SK-N-SH (cell line): ENCODE results near the gene BTBD9. TPM values are rescaled to one million over a fixed set of nuclear protein-coding genes. Genes with fewer than 3 reads are reported as not detected.

Experiments
- CTCF ChIA-PET: fragments of 300-600, 350-600 bp; formaldehyde crosslinking; extraction: SDS; loops from one replicate; lab custom pipeline; 2021; lab: Yijun Ruan, JAX
- POLR2A ChIA-PET: fragments of 350-600 bp; sonication (Branson Sonifier 250); formaldehyde crosslinking; extraction: SDS; loops from one replicate; lab custom pipeline; 2020; ENCODE audit warnings: antibody characterized with exemption, inconsistent platforms; lab: Yijun Ruan, JAX
- DNase-seq: peaks from one replicate; pipeline ENCODE4 v3.0.0; 2012
- H2AFZ ChIP-seq: fragments of 200-600 bp; sonication (generic); 2 replicates; pipeline ENCODE4 v1.8.1; 2016; ENCODE audit warnings: antibody characterized with exemption, mild to moderate bottlenecking, low read depth
- H3F3A ChIP-seq: fragments of 200-600 bp; sonication (generic); replicated peaks from 2 replicates; pipeline ENCODE3; 2016; ENCODE audit warnings: antibody characterized with exemption, mild to moderate bottlenecking; ENCODE audit not compliant: insufficient read depth
- H3K27ac ChIP-seq, 2 experiments: fragments of 200-500 bp in 1 of 2; fragments of 200-600 bp in 1 of 2; sonication (Bioruptor generic) in 1 of 2; sonication (generic), shearing (Covaris generic) in 1 of 2; 2 replicates each; pipeline versions ENCODE4 v1.5.1 to v1.6.1; 2014 to 2016; ENCODE audit warnings: low read depth in 2 of 2, inconsistent platforms in 1 of 2, low read length in 1 of 2, mild to moderate bottlenecking in 1 of 2, mixed read lengths in 1 of 2
- H3K27me3 ChIP-seq: fragments of 200-600 bp; sonication (generic), shearing (Covaris generic); 2 replicates; pipeline ENCODE4 v1.6.1; 2016; ENCODE audit warnings: mixed run types; ENCODE audit not compliant: insufficient read depth
- H3K36me3 ChIP-seq, 2 experiments: fragments of 200-500 bp in 1 of 2; fragments of 200-600 bp in 1 of 2; sonication (Bioruptor generic) in 1 of 2; sonication (generic) in 1 of 2; replicated peaks in 1 of 2; 2 replicates each; pipeline versions ENCODE3 to v1.5.1; 2014 to 2016; ENCODE audit warnings: low read length in 1 of 2, mild to moderate bottlenecking in 1 of 2; ENCODE audit not compliant: insufficient read depth in 2 of 2, control insufficient read depth in 1 of 2
- H3K4me1 ChIP-seq, 2 experiments: fragments of 200-500 bp in 1 of 2; fragments of 200-600 bp in 1 of 2; sonication (Bioruptor generic) in 1 of 2; sonication (generic), shearing (Covaris generic) in 1 of 2; 2 replicates each; pipeline versions ENCODE4 v1.5.1 to v1.6.1; 2014 to 2016; ENCODE audit warnings: low read depth in 1 of 2, low read length in 1 of 2, mixed run types in 1 of 2; ENCODE audit not compliant: insufficient read depth in 2 of 2, control insufficient read depth in 1 of 2
- H3K4me2 ChIP-seq: fragments of 200-600 bp; sonication (generic), shearing (Covaris generic); 2 replicates; pipeline ENCODE4 v1.6.1; 2017; ENCODE audit warnings: mixed run types
- H3K4me3 ChIP-seq, 2 experiments: fragments of 200-500 bp in 1 of 2; fragments of 200-600 bp in 1 of 2; sonication (Bioruptor generic) in 1 of 2; sonication (generic), shearing (Covaris generic) in 1 of 2; 2 replicates each; pipeline versions ENCODE4 v1.5.1 to v1.8.1; 2014 to 2016; ENCODE audit warnings: low read depth in 2 of 2, inconsistent platforms in 1 of 2, low read length in 1 of 2, mild to moderate bottlenecking in 1 of 2, mixed read lengths in 1 of 2, moderate library complexity in 1 of 2
- H3K79me2 ChIP-seq: fragments of 200-600 bp; sonication (generic); 2 replicates; pipeline ENCODE4 v1.8.1; 2017; ENCODE audit warnings: mild to moderate bottlenecking; ENCODE audit not compliant: insufficient read depth
- H3K9ac ChIP-seq: fragments of 200-600 bp; sonication (generic); 2 replicates; pipeline ENCODE4 v1.6.1; 2017; ENCODE audit warnings: mixed run types
- H3K9me2 ChIP-seq: fragments of 200-600 bp; sonication (generic); 2 replicates; pipeline ENCODE4 v1.6.1; 2017; ENCODE audit warnings: mixed run types
- H3K9me3 ChIP-seq: fragments of 200-600 bp; sonication (generic); 2 replicates; pipeline ENCODE4 v1.6.1; 2017; ENCODE audit warnings: mixed run types, mild to moderate bottlenecking, moderate library complexity
- H4K20me1 ChIP-seq: fragments of 200-600 bp; sonication (generic); 2 replicates; pipeline ENCODE4 v1.6.1; 2017; ENCODE audit warnings: mild to moderate bottlenecking, mixed run types; ENCODE audit not compliant: insufficient read depth
- CHD2 ChIP-seq: fragments of 150-350 bp; IDR thresholded peaks from 2 replicates; pipeline ENCODE4 v1.6.1; 2018; ENCODE audit warnings: low read length; ENCODE audit not compliant: partially characterized antibody
- ELF1 ChIP-seq: IDR thresholded peaks from 2 replicates; pipeline ENCODE4 v1.4.0; 2012
- EP300 ChIP-seq, 2 experiments: IDR thresholded peaks; 2 replicates each; pipeline versions ENCODE4 v1.4.0 to v1.6.1; 2012; ENCODE audit warnings: borderline replicate concordance in 1 of 2, low read depth in 1 of 2, low read length in 1 of 2
- FOXM1 ChIP-seq: IDR thresholded peaks from 2 replicates; pipeline ENCODE4 v1.4.0; 2012; ENCODE audit warnings: low read depth, mild to moderate bottlenecking
- GABPA ChIP-seq: IDR thresholded peaks from 2 replicates; pipeline ENCODE4 v1.4.0; 2012; ENCODE audit warnings: low read depth, mild to moderate bottlenecking
- GATA2 ChIP-seq: sonication (generic); formaldehyde crosslinking; IDR thresholded peaks from 2 replicates; pipeline ENCODE4 v1.5.0; 2020; ENCODE audit warnings: mild to moderate bottlenecking, missing genetic modification reagents
- MEF2A ChIP-seq: IDR thresholded peaks from 2 replicates; pipeline ENCODE4 v1.4.0; 2012; ENCODE audit warnings: low read depth, borderline replicate concordance
- MXI1 ChIP-seq: IDR thresholded peaks from 2 replicates; pipeline ENCODE4 v1.6.1; 2012; ENCODE audit warnings: mild to moderate bottlenecking, low read depth, low read length, improper control_type of control experiment
- NFIC ChIP-seq: IDR thresholded peaks from 2 replicates; pipeline ENCODE4 v1.4.0; 2012; ENCODE audit warnings: borderline replicate concordance
- NRF1 ChIP-seq: IDR thresholded peaks from 2 replicates; pipeline ENCODE4 v1.6.1; 2012; ENCODE audit warnings: low read depth, mild to moderate bottlenecking, low read length
- RCOR1 ChIP-seq: fragments of 150-350 bp; IDR thresholded peaks from 2 replicates; pipeline ENCODE4 v1.6.1; 2017; ENCODE audit warnings: antibody characterized with exemption, low read length
- RFX5 ChIP-seq: IDR thresholded peaks from 2 replicates; pipeline ENCODE4 v1.6.1; 2012; ENCODE audit warnings: mild to moderate bottlenecking, improper control_type of control experiment, low read length
- SMC3 ChIP-seq: IDR thresholded peaks from 2 replicates; pipeline ENCODE4 v1.6.1; 2012; ENCODE audit warnings: low read depth, low read length, improper control_type of control experiment
- TCF12 ChIP-seq: IDR thresholded peaks from 2 replicates; pipeline ENCODE4 v1.4.0; 2012
- WGBS: methylation state at CpG from one replicate; pipeline ENCODE4 v1.1.6; 2017; ENCODE audit warnings: low lambda C conversion rate; 5-methylcytosine and 5-hydroxymethylcytosine counted together
- polyA plus RNA-seq, 3 experiments: library from polyadenylated mRNA; depleted of rRNA; stranded (reverse); fragments of >200 nt; gene quantifications; 2 replicates each; pipeline ENCODE4 v1.2.3, GENCODE V29; 2012
- TF ChIP-seq, protein P1 (sequence below): IDR thresholded peaks from 2 replicates; pipeline ENCODE4 v1.4.0; 2012; ENCODE audit warnings: low read depth
- TF ChIP-seq, protein P2 (sequence below): IDR thresholded peaks from 2 replicates; pipeline ENCODE4 v1.4.0; 2012; ENCODE audit warnings: low read depth, borderline replicate concordance
- TF ChIP-seq, protein P3 (sequence below): fragments of 150-350 bp; IDR thresholded peaks from 2 replicates; pipeline ENCODE4 v1.6.1; 2017; ENCODE audit warnings: antibody characterized with exemption, low read length, low read depth, borderline replicate concordance
- TF ChIP-seq, protein P4 (sequence below): IDR thresholded peaks from 2 replicates; pipeline ENCODE4 v1.6.1; 2012; ENCODE audit warnings: mild to moderate bottlenecking, low read depth, low read length, moderate library complexity

Gene BTBD9
- polyA plus RNA-seq, 1 of the 3 experiments (the other 2 are of a cell fraction): 2.2 TPM

DNA sequence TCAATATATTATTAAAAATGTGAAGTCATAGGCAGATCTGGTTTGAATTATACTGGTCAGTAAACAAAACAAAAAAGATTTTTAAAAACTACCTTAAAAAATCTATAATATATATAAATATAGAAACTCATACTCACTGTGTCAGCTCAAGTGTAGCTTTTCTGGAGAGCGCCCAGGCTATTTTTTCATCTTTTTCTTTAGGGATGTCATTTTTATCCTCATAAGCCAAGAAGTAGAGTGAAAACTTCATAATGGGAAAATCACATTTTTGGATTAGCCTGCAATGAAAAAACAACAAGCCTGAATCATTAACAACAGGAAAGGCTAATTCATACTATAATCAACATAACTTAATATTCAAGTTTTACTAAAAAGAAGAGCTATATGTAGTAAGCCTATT, 44.5 kb upstream of the BTBD9 start:
- peaks cover 30% of the 10 kb centered on the region for H3K79me2 ChIP-seq
- no peaks in the 10 kb centered on the region for H3K9me2 ChIP-seq
- TF ChIP-seq, protein P1, sequence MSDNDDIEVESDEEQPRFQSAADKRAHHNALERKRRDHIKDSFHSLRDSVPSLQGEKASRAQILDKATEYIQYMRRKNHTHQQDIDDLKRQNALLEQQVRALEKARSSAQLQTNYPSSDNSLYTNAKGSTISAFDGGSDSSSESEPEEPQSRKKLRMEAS: no peak
- no peak for TF ChIP-seq SMC3
- TF ChIP-seq NFIC: no peak
- no peak for TF ChIP-seq RCOR1
- TF ChIP-seq, protein P2, sequence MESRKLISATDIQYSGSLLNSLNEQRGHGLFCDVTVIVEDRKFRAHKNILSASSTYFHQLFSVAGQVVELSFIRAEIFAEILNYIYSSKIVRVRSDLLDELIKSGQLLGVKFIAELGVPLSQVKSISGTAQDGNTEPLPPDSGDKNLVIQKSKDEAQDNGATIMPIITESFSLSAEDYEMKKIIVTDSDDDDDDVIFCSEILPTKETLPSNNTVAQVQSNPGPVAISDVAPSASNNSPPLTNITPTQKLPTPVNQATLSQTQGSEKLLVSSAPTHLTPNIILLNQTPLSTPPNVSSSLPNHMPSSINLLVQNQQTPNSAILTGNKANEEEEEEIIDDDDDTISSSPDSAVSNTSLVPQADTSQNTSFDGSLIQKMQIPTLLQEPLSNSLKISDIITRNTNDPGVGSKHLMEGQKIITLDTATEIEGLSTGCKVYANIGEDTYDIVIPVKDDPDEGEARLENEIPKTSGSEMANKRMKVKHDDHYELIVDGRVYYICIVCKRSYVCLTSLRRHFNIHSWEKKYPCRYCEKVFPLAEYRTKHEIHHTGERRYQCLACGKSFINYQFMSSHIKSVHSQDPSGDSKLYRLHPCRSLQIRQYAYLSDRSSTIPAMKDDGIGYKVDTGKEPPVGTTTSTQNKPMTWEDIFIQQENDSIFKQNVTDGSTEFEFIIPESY: no peak
- TF ChIP-seq, protein P3, sequence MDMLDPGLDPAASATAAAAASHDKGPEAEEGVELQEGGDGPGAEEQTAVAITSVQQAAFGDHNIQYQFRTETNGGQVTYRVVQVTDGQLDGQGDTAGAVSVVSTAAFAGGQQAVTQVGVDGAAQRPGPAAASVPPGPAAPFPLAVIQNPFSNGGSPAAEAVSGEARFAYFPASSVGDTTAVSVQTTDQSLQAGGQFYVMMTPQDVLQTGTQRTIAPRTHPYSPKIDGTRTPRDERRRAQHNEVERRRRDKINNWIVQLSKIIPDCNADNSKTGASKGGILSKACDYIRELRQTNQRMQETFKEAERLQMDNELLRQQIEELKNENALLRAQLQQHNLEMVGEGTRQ: no peak
- no peak for TF ChIP-seq ELF1
- no peak for TF ChIP-seq CHD2
- TF ChIP-seq FOXM1: no peak
- TF ChIP-seq RFX5: no peak
- no peak for TF ChIP-seq GATA2 (CRISPR knock-in tag)
- TF ChIP-seq MXI1: no peak
- TF ChIP-seq MEF2A: no peak
- no peak for TF ChIP-seq EP300 (IDR thresholded peaks at IDR 0.05; ENCODE audit: borderline replicate concordance in 1 of 2, low read depth in 1 of 2, low read length in 1 of 2)
- no peak for TF ChIP-seq NRF1
- TF ChIP-seq GABPA: no peak
- no peak for TF ChIP-seq TCF12
- TF ChIP-seq, protein P4, sequence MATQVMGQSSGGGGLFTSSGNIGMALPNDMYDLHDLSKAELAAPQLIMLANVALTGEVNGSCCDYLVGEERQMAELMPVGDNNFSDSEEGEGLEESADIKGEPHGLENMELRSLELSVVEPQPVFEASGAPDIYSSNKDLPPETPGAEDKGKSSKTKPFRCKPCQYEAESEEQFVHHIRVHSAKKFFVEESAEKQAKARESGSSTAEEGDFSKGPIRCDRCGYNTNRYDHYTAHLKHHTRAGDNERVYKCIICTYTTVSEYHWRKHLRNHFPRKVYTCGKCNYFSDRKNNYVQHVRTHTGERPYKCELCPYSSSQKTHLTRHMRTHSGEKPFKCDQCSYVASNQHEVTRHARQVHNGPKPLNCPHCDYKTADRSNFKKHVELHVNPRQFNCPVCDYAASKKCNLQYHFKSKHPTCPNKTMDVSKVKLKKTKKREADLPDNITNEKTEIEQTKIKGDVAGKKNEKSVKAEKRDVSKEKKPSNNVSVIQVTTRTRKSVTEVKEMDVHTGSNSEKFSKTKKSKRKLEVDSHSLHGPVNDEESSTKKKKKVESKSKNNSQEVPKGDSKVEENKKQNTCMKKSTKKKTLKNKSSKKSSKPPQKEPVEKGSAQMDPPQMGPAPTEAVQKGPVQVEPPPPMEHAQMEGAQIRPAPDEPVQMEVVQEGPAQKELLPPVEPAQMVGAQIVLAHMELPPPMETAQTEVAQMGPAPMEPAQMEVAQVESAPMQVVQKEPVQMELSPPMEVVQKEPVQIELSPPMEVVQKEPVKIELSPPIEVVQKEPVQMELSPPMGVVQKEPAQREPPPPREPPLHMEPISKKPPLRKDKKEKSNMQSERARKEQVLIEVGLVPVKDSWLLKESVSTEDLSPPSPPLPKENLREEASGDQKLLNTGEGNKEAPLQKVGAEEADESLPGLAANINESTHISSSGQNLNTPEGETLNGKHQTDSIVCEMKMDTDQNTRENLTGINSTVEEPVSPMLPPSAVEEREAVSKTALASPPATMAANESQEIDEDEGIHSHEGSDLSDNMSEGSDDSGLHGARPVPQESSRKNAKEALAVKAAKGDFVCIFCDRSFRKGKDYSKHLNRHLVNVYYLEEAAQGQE: no peak
- TF ChIP-seq, all 33 proteins: peak for 0
- H3K36me3 ChIP-seq: peaks cover 32 to 46% of the 10 kb centered on the region in 2 experiments
- no peaks in the 10 kb centered on the region for H3K9me3 ChIP-seq
- CTCF ChIA-PET: no interaction called here
- WGBS: 92% methylated on average over 1 of the region's 1 CpG
- no peak overlapping the region for H3K9ac ChIP-seq
- POLR2A ChIA-PET: no interaction called here
- peaks cover 3% of the 10 kb centered on the region for H3F3A ChIP-seq
- H3K27ac ChIP-seq: no peak overlapping the region
- H2AFZ ChIP-seq: no peak overlapping the region
- no peak overlapping the region for H3K4me2 ChIP-seq
- H4K20me1 ChIP-seq: peaks cover 17% of the 10 kb centered on the region; the same call in 1 of the 2 replicates
- H3K4me1 ChIP-seq: peaks cover 0 to 5% of the 10 kb centered on the region in 2 experiments; a peak in 1 of 4 replicates
- no peaks in the 10 kb centered on the region for H3K27me3 ChIP-seq
- no peak overlapping the region for H3K4me3 ChIP-seq
- no peak for DNase-seq
